Lung (tissue), 12 donors: ENCODE measurements around the gene DIP2C. TPM values are rescaled to one million over a fixed set of nuclear protein-coding genes. Genes with fewer than 3 reads are reported as not detected.

Experiments
- ATAC-seq: fragments of 200-7000 bp; cut with Tn5 transposase; one replicate; pipeline ENCODE4 v1.9.1; 2020; ENCODE audit warnings: moderate number of reproducible peaks; ENCODE audit not compliant: insufficient read depth, low FRiP score
- DNase-seq, 3 donors: peaks; one replicate each; pipeline ENCODE4 v3.0.0-alpha.2; 2013 to 2017
- H3K27ac ChIP-seq, 2 donors: one replicate each; pipeline ENCODE4 v1.5.1; 2013; ENCODE audit warnings: mild to moderate bottlenecking in 2 of 2, moderate library complexity in 2 of 2, control low read depth in 1 of 2, inconsistent platforms in 1 of 2, low read depth in 1 of 2, low read length in 1 of 2
- H3K27me3 ChIP-seq, 3 donors: one replicate each; pipeline ENCODE4 v1.5.1; 2013; ENCODE audit warnings: low read length in 2 of 3; ENCODE audit not compliant: control insufficient read depth in 3 of 3, insufficient read depth in 3 of 3
- H3K36me3 ChIP-seq, 4 donors: one replicate each; pipeline ENCODE4 v1.5.1; 2013; ENCODE audit warnings: low read length in 4 of 4, mild to moderate bottlenecking in 1 of 4, moderate library complexity in 1 of 4; ENCODE audit not compliant: control insufficient read depth in 4 of 4, insufficient read depth in 4 of 4
- H3K4me1 ChIP-seq, 5 donors: one replicate each; pipeline ENCODE4 v1.5.1; 2013; ENCODE audit warnings: low read length in 5 of 5, mild to moderate bottlenecking in 2 of 5, moderate library complexity in 1 of 5; ENCODE audit not compliant: control insufficient read depth in 5 of 5, insufficient read depth in 5 of 5
- H3K4me3 ChIP-seq: one replicate; pipeline ENCODE4 v1.5.1; 2013; ENCODE audit warnings: mild to moderate bottlenecking, control low read depth, moderate library complexity
- H3K9ac ChIP-seq, 2 donors: one replicate each; pipeline ENCODE4 v1.5.1; 2013; ENCODE audit warnings: low read length in 2 of 2, control low read depth in 1 of 2; ENCODE audit not compliant: insufficient read depth in 1 of 2
- H3K9me3 ChIP-seq, 4 donors: one replicate each; pipeline ENCODE4 v1.5.1; 2013; ENCODE audit warnings: low read length in 3 of 4, mild to moderate bottlenecking in 1 of 4, moderate library complexity in 1 of 4; ENCODE audit not compliant: control insufficient read depth in 4 of 4, insufficient read depth in 3 of 4
- WGBS, 2 donors: extraction: QIAGEN DNeasy Blood & Tissue Kit; methylation state at CpG; one replicate each; pipeline ENCODE4 v1.1.7; 2013; 5-methylcytosine and 5-hydroxymethylcytosine counted together
- polyA plus RNA-seq, 2 donors: library from polyadenylated mRNA; stranded (reverse); fragments of 200-250 nt; gene quantifications; one replicate each; pipeline ENCODE4 v1.2.1, GENCODE V29; 2013
- total RNA-seq, 2 donors: library from RNA; depleted of rRNA in 1 of 2; stranded (reverse); fragments of >200 nt in 1 of 2; gene quantifications; one replicate each; pipeline ENCODE4 v1.2.1, GENCODE V29; 2014 to 2021
- TF ChIP-seq, protein P1 (sequence below): IDR thresholded peaks from 2 replicates; pipeline ENCODE4 v1.5.1; 2012; ENCODE audit warnings: mild to moderate bottlenecking; ENCODE audit errors: control extremely low read depth, extremely low read depth
- donor health status: control.
- donor health status: control.
- donor health status: Bipolar disorder and iron deficiency.
- donor health status: healthy.
- donor health status: DM: yes; HTN: yes; CAD: no.

Gene DIP2C
- total and polyA plus RNA-seq, 4 donors: 3.6 to 20.0 (median 9.5) TPM

DNA sequence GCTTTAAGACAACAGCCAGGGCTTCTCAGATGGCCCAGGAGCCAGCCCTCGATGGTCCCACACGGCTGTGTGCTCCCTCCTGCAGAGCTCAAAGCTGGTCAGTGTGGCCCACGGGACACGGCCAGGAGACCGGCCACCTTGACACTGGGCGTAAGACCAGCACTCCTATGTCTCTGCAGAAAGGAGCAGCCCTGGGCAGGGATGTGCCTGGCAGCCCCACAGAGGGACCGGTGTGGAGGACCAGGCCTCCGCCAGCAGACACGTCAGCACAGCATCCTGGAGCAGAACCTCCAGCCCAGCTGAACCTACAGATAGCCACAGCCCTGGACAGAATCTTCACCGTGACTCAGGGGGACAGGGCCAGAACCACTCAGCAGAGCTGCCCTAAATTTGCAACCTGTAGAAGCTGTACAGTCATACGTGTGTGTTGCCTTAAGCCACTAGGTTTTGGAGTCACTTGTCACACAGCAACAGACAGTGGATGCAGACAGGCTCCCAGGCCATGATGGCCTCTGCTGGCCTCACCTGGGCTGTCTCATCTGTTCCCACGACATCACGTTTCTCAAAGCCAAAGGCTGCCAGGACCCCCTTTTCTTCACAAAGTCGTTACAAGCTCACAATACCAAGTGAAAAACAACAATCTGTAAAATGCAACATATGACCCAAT is 132.4 kb downstream of the DIP2C start:
- Histone ChIP-seq H3K4me1 (peaks cover 0 to 22% (median 14%) of the 10 kb centered on the region in 5 donors), H3K4me3 (no peak overlapping the region), H3K36me3 (no peaks in the 10 kb centered on the region), H3K9me3 (no peaks in the 10 kb centered on the region), H3K9ac (no peak overlapping the region), H3K27me3 (no peaks in the 10 kb centered on the region), H3K27ac (no peak overlapping the region)
- no peak for DNase-seq
- WGBS, 2 donors: 88 to 90% methylated on average over 14 of the region's 14 CpGs
- TF ChIP-seq, protein P1, sequence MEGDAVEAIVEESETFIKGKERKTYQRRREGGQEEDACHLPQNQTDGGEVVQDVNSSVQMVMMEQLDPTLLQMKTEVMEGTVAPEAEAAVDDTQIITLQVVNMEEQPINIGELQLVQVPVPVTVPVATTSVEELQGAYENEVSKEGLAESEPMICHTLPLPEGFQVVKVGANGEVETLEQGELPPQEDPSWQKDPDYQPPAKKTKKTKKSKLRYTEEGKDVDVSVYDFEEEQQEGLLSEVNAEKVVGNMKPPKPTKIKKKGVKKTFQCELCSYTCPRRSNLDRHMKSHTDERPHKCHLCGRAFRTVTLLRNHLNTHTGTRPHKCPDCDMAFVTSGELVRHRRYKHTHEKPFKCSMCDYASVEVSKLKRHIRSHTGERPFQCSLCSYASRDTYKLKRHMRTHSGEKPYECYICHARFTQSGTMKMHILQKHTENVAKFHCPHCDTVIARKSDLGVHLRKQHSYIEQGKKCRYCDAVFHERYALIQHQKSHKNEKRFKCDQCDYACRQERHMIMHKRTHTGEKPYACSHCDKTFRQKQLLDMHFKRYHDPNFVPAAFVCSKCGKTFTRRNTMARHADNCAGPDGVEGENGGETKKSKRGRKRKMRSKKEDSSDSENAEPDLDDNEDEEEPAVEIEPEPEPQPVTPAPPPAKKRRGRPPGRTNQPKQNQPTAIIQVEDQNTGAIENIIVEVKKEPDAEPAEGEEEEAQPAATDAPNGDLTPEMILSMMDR: no peak
- no peak for ATAC-seq

DNA sequence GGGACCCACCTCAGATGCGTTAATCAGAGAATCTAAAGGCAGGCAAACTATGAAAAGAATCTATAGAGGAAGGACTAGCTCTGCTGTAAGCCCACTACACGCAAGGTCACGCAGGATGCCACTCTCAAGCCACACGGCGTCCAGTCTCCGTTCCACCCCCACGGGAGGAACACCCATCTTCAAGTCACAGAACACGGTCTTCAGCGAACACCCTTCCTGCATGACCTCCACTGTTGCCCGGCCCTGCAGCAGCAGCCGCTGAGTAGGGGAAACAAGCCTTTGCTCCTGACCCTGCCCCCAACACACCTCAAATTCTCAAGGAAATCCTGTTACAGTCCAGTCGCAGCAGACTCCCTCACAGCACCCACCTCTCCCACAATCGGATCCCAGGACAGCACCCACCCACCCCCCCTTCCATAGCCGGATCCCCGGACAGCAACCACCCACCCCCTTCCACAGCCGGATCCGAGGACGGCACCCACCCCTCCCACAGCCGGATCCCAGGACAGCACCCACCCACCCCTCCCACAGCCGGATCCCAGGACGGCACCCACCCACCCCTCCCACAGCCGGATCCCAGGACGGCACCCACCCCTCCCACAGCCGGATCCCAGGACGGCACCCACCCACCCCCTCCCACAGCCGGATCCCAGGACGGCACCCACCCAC is 133.7 kb downstream of the DIP2C start:
- no peak for DNase-seq
- Histone ChIP-seq H3K27me3 (no peaks in the 10 kb centered on the region), H3K9ac (no peak overlapping the region), H3K4me3 (no peak overlapping the region), H3K27ac (no peak overlapping the region), H3K36me3 (no peaks in the 10 kb centered on the region), H3K4me1 (peaks cover 0 to 20% (median 12%) of the 10 kb centered on the region in 5 donors), H3K9me3 (no peaks in the 10 kb centered on the region)
- no peak for ATAC-seq
- TF ChIP-seq, protein P1: no peak
- WGBS, 2 donors: 71 to 75% methylated on average over 25 to 27 of the region's 27 CpGs

DNA sequence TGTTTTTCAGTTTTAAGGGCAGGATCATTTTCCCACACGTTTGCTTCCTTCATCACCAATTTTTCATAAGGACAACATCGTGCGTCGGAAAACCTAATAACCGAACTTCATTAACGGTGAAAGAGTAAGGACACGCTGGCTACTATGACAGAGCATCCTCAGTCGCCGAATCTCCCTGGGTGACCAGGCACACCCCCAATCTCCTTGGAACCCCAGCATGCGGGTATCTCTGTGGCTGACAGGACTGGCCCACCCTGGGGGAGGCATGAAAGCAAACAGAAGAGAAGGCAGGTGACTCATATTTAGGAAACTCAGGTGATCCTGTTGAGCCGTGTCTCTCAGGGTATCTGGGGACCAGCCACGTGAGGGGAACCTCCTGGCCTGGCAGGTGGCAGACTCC is 134.2 kb downstream of the DIP2C start:
- TF ChIP-seq, protein P1: no peak
- H3K4me1 ChIP-seq: peaks cover 0 to 20% (median 12%) of the 10 kb centered on the region in 5 donors
- DNase-seq (no peak), ATAC-seq (no peak)
- H3K36me3 ChIP-seq: no peaks in the 10 kb centered on the region
- no peaks in the 10 kb centered on the region for H3K27me3 ChIP-seq
- H3K27ac ChIP-seq: no peak overlapping the region
- 93% methylated on average over 12 of the region's 12 CpGs for WGBS, 2 donors
- H3K9ac ChIP-seq: no peak overlapping the region
- no peaks in the 10 kb centered on the region for H3K9me3 ChIP-seq
- H3K4me3 ChIP-seq: no peak overlapping the region
